GM12878 (cell line): Measurements from ENCODE around the gene C2CD5. TPM values are rescaled to one million over a fixed set of nuclear protein-coding genes. Genes with fewer than 3 reads are reported as not detected.
A peak's percentile ranks its signal among the peaks of the same experiment; 100 is the strongest.

Experiments used
- CBX3 ChIP-seq: fragments of 200-600 bp; sonication (generic); IDR thresholded peaks from 2 replicates; pipeline ENCODE4 v1.6.1; 2016; ENCODE audit warnings: low read depth, borderline replicate concordance
- CREB1 ChIP-seq: IDR thresholded peaks from 2 replicates; pipeline ENCODE4 v1.6.1; 2012; ENCODE audit warnings: low read depth, mild to moderate bottlenecking, inconsistent platforms
- CREM ChIP-seq: IDR thresholded peaks from 2 replicates; pipeline ENCODE4 v1.6.1; 2014; ENCODE audit warnings: antibody characterized with exemption, low read depth
- FOXK2 ChIP-seq: fragments of 450-650 bp; IDR thresholded peaks from 2 replicates; pipeline ENCODE4 v1.6.1; 2017; ENCODE audit warnings: mild to moderate bottlenecking, moderate library complexity
- FOXM1 ChIP-seq: IDR thresholded peaks from 2 replicates; pipeline ENCODE4 v1.6.1; 2012; ENCODE audit warnings: low read depth, mild to moderate bottlenecking, inconsistent platforms, low read length, moderate library complexity
- HDAC6 ChIP-seq: fragments of 200-600 bp; sonication (generic); IDR thresholded peaks from one replicate; pipeline ENCODE4 v1.8.0; 2017; ENCODE audit warnings: antibody characterized with exemption; ENCODE audit not compliant: unreplicated experiment
- HDGF ChIP-seq: fragments of 450-650 bp; IDR thresholded peaks from 2 replicates; pipeline ENCODE4 v1.6.1; 2016; ENCODE audit warnings: antibody characterized with exemption
- IKZF1 ChIP-seq: fragments of 450-650 bp; conservative IDR thresholded peaks from 2 replicates; pipeline ENCODE4 v1.6.1; 2017; ENCODE audit warnings: antibody characterized with exemption, mild to moderate bottlenecking
- LARP7 ChIP-seq: fragments of 450-650 bp; IDR thresholded peaks from 2 replicates; pipeline ENCODE4 v1.6.1; 2017; ENCODE audit warnings: mild to moderate bottlenecking
- NFIC ChIP-seq: IDR thresholded peaks from 2 replicates; pipeline ENCODE4 v1.6.1; 2012; ENCODE audit warnings: low read depth, mild to moderate bottlenecking, inconsistent platforms, low read length, moderate library complexity
- NR2C1 ChIP-seq: fragments of 450-650 bp; IDR thresholded peaks from 2 replicates; pipeline ENCODE4 v1.6.1; 2017; ENCODE audit warnings: antibody characterized with exemption, mild to moderate bottlenecking, moderate library complexity
- PAX5 ChIP-seq: IDR thresholded peaks from 2 replicates; pipeline ENCODE4 v1.6.1; 2011; ENCODE audit warnings: low read depth, low read length, borderline replicate concordance
- POLR2AphosphoS5 ChIP-seq: IDR thresholded peaks from 2 replicates; pipeline ENCODE4 v1.6.1; 2011; ENCODE audit warnings: mild to moderate bottlenecking, low read length, inconsistent platforms
- RAD51 ChIP-seq: fragments of 450-650 bp; IDR thresholded peaks from 2 replicates; pipeline ENCODE4 v1.6.1; 2016; ENCODE audit warnings: moderate library complexity, mild to moderate bottlenecking, inconsistent platforms
- RFX5 ChIP-seq: IDR thresholded peaks from 2 replicates; pipeline ENCODE4 v1.6.1; 2011; ENCODE audit warnings: low read depth, low read length, improper control_type of control experiment
- SMARCA5 ChIP-seq: fragments of 450-650 bp; IDR thresholded peaks from 2 replicates; pipeline ENCODE4 v1.6.1; 2017; ENCODE audit warnings: mild to moderate bottlenecking
- STAT1 ChIP-seq: fragments of 450-650 bp; conservative IDR thresholded peaks from 2 replicates; pipeline ENCODE4 v1.6.1; 2014; ENCODE audit warnings: antibody characterized with exemption, mild to moderate bottlenecking
- polyA plus RNA-seq, 11 experiments: library from polyadenylated mRNA; depleted of rRNA in 4 of 11; unstranded in 6 of 11; stranded (reverse) in 5 of 11; fragments of >200 nt; fragmentation: Nextera tagmentation in 4 of 11; fragmentation: Illumina TruSeq in 1 of 11; extraction: Ambion mirVana in 4 of 11; extraction: Trizol in 1 of 11; gene quantifications; 1 replicate in 1 of 11; 2 replicates in 10 of 11; pipeline versions ENCODE4 v1.2.1 to v1.2.3, GENCODE V29; 2011 to 2016; ENCODE audit warnings: inconsistent platforms in 2 of 11, missing spikeins in 2 of 11, low read depth in 1 of 11
- total RNA-seq, 4 experiments: library from RNA; depleted of rRNA in 3 of 4; stranded (reverse); fragments of >200 nt in 3 of 4; fragmentation: Illumina TruSeq in 1 of 4; extraction: Trizol in 1 of 4; gene quantifications; 2 replicates each; pipeline versions ENCODE4 v1.2.1 to v1.2.3, GENCODE V29; 2013 to 2021
- TF ChIP-seq, protein P1 (sequence below): fragments of 450-650 bp; formaldehyde crosslinking; IDR thresholded peaks from 2 replicates; pipeline ENCODE4 v1.5.0; 2022; ENCODE audit warnings: mild to moderate bottlenecking, missing genetic modification characterization
- TF ChIP-seq, protein P2 (sequence below): fragments of 450-650 bp; IDR thresholded peaks from 2 replicates; pipeline ENCODE4 v1.6.1; 2017; ENCODE audit warnings: mild to moderate bottlenecking, low read depth, inconsistent platforms; ENCODE audit not compliant: poor library complexity, severe bottlenecking
- TF ChIP-seq, protein P3 (sequence below): fragments of 450-650 bp; IDR thresholded peaks from 2 replicates; pipeline ENCODE4 v1.6.1; 2016; ENCODE audit warnings: mild to moderate bottlenecking, moderate library complexity, borderline replicate concordance
- TF ChIP-seq, protein P4 (sequence below): fragments of 450-650 bp; IDR thresholded peaks from 2 replicates; pipeline ENCODE4 v1.6.1; 2016; ENCODE audit warnings: mild to moderate bottlenecking

C2CD5 gene
- total and polyA plus RNA-seq, 10 of the 15 experiments (the other 5 are each of a cell fraction or from before 2014, with no cell fraction given): 7.7 to 55.0 (median 27.0) TPM

DNA sequence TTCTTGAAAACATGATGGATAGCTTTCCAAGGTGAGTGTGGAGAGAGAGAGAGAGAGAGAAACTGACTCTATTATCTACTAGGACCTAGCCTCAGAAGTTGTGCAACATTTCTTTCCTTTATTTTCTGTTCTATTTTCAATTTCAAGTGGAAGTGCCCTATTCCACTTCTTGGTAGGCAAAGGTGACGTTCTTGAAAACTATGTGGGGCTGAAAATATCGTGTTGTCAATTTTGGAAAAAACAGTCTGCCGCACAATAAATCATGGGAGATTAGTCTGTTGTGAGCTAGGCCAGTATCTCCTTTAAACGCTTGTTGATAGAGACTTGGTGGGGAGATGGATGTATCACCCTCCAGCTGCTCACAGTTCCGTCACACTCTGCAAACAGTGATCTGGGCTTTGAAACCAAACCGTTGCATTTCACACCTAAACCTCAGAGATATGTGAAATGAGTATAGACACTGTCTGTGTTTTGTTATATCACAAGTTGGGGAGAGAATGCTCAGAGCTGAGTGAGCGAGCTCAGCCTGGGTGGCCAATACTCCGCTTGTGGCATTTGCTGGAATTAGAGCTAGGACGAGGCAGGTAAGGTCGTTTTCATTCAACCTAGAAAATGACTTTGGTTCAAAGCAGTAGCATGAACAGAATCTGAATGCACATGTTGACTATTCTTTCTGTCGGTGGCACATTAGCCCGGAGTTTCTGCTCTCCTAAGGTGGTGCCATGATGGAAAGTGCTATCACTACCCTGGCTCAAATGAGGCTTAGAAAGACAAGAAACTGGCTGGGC, 134.8 kb downstream of the C2CD5 start (continued):
- TF ChIP-seq, protein P1, sequence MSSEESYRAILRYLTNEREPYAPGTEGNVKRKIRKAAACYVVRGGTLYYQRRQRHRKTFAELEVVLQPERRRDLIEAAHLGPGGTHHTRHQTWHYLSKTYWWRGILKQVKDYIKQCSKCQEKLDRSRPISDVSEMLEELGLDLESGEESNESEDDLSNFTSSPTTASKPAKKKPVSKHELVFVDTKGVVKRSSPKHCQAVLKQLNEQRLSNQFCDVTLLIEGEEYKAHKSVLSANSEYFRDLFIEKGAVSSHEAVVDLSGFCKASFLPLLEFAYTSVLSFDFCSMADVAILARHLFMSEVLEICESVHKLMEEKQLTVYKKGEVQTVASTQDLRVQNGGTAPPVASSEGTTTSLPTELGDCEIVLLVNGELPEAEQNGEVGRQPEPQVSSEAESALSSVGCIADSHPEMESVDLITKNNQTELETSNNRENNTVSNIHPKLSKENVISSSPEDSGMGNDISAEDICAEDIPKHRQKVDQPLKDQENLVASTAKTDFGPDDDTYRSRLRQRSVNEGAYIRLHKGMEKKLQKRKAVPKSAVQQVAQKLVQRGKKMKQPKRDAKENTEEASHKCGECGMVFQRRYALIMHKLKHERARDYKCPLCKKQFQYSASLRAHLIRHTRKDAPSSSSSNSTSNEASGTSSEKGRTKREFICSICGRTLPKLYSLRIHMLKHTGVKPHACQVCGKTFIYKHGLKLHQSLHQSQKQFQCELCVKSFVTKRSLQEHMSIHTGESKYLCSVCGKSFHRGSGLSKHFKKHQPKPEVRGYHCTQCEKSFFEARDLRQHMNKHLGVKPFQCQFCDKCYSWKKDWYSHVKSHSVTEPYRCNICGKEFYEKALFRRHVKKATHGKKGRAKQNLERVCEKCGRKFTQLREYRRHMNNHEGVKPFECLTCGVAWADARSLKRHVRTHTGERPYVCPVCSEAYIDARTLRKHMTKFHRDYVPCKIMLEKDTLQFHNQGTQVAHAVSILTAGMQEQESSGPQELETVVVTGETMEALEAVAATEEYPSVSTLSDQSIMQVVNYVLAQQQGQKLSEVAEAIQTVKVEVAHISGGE (CRISPR knock-in tag): no peak
- TF ChIP-seq, protein P2, sequence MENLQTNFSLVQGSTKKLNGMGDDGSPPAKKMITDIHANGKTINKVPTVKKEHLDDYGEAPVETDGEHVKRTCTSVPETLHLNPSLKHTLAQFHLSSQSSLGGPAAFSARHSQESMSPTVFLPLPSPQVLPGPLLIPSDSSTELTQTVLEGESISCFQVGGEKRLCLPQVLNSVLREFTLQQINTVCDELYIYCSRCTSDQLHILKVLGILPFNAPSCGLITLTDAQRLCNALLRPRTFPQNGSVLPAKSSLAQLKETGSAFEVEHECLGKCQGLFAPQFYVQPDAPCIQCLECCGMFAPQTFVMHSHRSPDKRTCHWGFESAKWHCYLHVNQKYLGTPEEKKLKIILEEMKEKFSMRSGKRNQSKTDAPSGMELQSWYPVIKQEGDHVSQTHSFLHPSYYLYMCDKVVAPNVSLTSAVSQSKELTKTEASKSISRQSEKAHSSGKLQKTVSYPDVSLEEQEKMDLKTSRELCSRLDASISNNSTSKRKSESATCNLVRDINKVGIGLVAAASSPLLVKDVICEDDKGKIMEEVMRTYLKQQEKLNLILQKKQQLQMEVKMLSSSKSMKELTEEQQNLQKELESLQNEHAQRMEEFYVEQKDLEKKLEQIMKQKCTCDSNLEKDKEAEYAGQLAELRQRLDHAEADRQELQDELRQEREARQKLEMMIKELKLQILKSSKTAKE: peak; percentile 81
- peak; percentile 45; the same call in 1 of the 2 replicates for TF ChIP-seq FOXK2
- no peak for TF ChIP-seq HDGF
- TF ChIP-seq RAD51: no peak
- no peak for TF ChIP-seq SMARCA5
- no peak for TF ChIP-seq POLR2AphosphoS5
- TF ChIP-seq PAX5: peak; percentile 87
- TF ChIP-seq CREB1: peak; percentile 51; the same call in 1 of the 2 replicates
- no peak for TF ChIP-seq RFX5
- no peak for TF ChIP-seq HDAC6
- TF ChIP-seq, protein P3, sequence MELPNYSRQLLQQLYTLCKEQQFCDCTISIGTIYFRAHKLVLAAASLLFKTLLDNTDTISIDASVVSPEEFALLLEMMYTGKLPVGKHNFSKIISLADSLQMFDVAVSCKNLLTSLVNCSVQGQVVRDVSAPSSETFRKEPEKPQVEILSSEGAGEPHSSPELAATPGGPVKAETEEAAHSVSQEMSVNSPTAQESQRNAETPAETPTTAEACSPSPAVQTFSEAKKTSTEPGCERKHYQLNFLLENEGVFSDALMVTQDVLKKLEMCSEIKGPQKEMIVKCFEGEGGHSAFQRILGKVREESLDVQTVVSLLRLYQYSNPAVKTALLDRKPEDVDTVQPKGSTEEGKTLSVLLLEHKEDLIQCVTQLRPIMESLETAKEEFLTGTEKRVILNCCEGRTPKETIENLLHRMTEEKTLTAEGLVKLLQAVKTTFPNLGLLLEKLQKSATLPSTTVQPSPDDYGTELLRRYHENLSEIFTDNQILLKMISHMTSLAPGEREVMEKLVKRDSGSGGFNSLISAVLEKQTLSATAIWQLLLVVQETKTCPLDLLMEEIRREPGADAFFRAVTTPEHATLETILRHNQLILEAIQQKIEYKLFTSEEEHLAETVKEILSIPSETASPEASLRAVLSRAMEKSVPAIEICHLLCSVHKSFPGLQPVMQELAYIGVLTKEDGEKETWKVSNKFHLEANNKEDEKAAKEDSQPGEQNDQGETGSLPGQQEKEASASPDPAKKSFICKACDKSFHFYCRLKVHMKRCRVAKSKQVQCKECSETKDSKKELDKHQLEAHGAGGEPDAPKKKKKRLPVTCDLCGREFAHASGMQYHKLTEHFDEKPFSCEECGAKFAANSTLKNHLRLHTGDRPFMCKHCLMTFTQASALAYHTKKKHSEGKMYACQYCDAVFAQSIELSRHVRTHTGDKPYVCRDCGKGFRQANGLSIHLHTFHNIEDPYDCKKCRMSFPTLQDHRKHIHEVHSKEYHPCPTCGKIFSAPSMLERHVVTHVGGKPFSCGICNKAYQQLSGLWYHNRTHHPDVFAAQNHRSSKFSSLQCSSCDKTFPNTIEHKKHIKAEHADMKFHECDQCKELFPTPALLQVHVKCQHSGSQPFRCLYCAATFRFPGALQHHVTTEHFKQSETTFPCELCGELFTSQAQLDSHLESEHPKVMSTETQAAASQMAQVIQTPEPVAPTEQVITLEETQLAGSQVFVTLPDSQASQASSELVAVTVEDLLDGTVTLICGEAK: no peak
- no peak for TF ChIP-seq STAT1
- TF ChIP-seq FOXM1: peak; percentile 65; the same call in 1 of the 2 replicates
- TF ChIP-seq, protein P4, sequence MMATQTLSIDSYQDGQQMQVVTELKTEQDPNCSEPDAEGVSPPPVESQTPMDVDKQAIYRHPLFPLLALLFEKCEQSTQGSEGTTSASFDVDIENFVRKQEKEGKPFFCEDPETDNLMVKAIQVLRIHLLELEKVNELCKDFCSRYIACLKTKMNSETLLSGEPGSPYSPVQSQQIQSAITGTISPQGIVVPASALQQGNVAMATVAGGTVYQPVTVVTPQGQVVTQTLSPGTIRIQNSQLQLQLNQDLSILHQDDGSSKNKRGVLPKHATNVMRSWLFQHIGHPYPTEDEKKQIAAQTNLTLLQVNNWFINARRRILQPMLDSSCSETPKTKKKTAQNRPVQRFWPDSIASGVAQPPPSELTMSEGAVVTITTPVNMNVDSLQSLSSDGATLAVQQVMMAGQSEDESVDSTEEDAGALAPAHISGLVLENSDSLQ: peak; percentile 38; the same call in 1 of the 2 replicates
- peak; percentile 67; the same call in 1 of the 2 replicates for TF ChIP-seq CREM
- no peak for TF ChIP-seq CBX3
- no peak for TF ChIP-seq NR2C1
- TF ChIP-seq LARP7: no peak
- TF ChIP-seq NFIC: peak; percentile 76
- peak; percentile 79 for TF ChIP-seq IKZF1
